HepG2 (cell line): ENCODE data around the gene CNOT6. TPM values are rescaled to one million over a fixed set of nuclear protein-coding genes. Genes with fewer than 3 reads are reported as not detected.

Source experiments
- ATAC-seq: fragments of 200-7000 bp; cut with Tn5 transposase; 3 replicates; pipeline ENCODE4 v1.9.1; 2020; ENCODE audit warnings: mild to moderate bottlenecking, moderate library complexity
- BruUV-seq: library from RNA; stranded (reverse); fragments of 400-500 nt; replicated peaks from 2 replicates; lab custom pipeline; 2021; lab: Mats Ljungman, UMichigan
- CTCF ChIA-PET: fragments of 300-600 bp; formaldehyde crosslinking; extraction: SDS; loops from one replicate; lab custom pipeline; 2021; ENCODE audit warnings: low total read pairs, inconsistent platforms, low intra/inter-chr PET ratio; lab: Yijun Ruan, JAX
- POLR2A ChIA-PET: fragments of 350-600 bp; sonication (Branson Sonifier 250); formaldehyde crosslinking; loops from one replicate; lab custom pipeline; 2020; ENCODE audit warnings: antibody characterized with exemption, inconsistent platforms; lab: Yijun Ruan, JAX
- DNase-seq: peaks from one replicate; pipeline ENCODE4 v3.0.0-alpha.2; 2015; ENCODE audit warnings: low spot score
- FAIRE-seq: peaks from 3 replicates; lab custom pipeline; 2011; peaks lifted over from hg19 to GRCh38; lab: Jason Lieb, UNC
- H2AFZ ChIP-seq: one replicate; pipeline ENCODE4 v1.6.1; 2011; ENCODE audit warnings: low read length, inconsistent platforms
- H3K27ac ChIP-seq: fragments of 300-600 bp; 3 replicates; pipeline ENCODE4 v1.8.0; 2011; ENCODE audit warnings: mixed run types, mild to moderate bottlenecking, mixed read lengths, low read length, inconsistent platforms; ENCODE audit not compliant: insufficient read depth; ENCODE audit errors: extremely low read length
- H3K27me3 ChIP-seq, 2 experiments: fragments of 200-600 bp in 1 of 2; 2 replicates in 1 of 2; 3 replicates in 1 of 2; pipeline versions ENCODE4 v1.6.0 to v1.8.0; 2011; ENCODE audit warnings: low read length in 2 of 2, mild to moderate bottlenecking in 2 of 2, moderate library complexity in 2 of 2, inconsistent platforms in 1 of 2; ENCODE audit not compliant: insufficient read depth in 2 of 2, control insufficient read depth in 1 of 2
- H3K36me3 ChIP-seq, 2 experiments: fragments of 200-600 bp in 1 of 2; replicated peaks in 1 of 2; 2 replicates in 1 of 2; 3 replicates in 1 of 2; pipeline versions ENCODE4 v1.5.1 to v1.8.0; 2011; ENCODE audit warnings: low read length in 2 of 2, inconsistent platforms in 1 of 2; ENCODE audit not compliant: insufficient read depth in 2 of 2, control insufficient read depth in 1 of 2
- H3K4me1 ChIP-seq: 2 replicates; pipeline ENCODE4 v1.5.1; 2012; ENCODE audit warnings: low read length, inconsistent platforms; ENCODE audit not compliant: insufficient read depth
- H3K4me2 ChIP-seq: 2 replicates; pipeline ENCODE4 v1.6.0; 2011; ENCODE audit warnings: low read depth, low read length, inconsistent platforms
- H3K4me3 ChIP-seq, 3 experiments: fragments of 200-600 bp in 1 of 3; sonication (generic), shearing (Covaris generic) in 1 of 3; replicated peaks in 1 of 3; 2 replicates each; pipeline ENCODE4 v1.5.1; 2011 to 2016; ENCODE audit warnings: low read length in 3 of 3, inconsistent platforms in 2 of 3, low read depth in 2 of 3, mild to moderate bottlenecking in 2 of 3, control low read depth in 1 of 3, mixed read lengths in 1 of 3; ENCODE audit not compliant: insufficient read depth in 1 of 3
- H3K79me2 ChIP-seq: one replicate; pipeline ENCODE4 v1.6.1; 2011; ENCODE audit warnings: low read length, inconsistent platforms; ENCODE audit not compliant: insufficient read depth
- H3K9ac ChIP-seq: 2 replicates; pipeline ENCODE4 v1.6.0; 2011; ENCODE audit warnings: mild to moderate bottlenecking, low read depth, low read length, inconsistent platforms; ENCODE audit not compliant: insufficient read depth
- H3K9me3 ChIP-seq: 2 replicates; pipeline ENCODE4 v1.5.1; 2012; ENCODE audit warnings: mild to moderate bottlenecking, low read length
- H4K20me1 ChIP-seq: 2 replicates; pipeline ENCODE4 v1.6.0; 2011; ENCODE audit warnings: inconsistent platforms, mild to moderate bottlenecking, low read length, moderate library complexity; ENCODE audit not compliant: insufficient read depth
- DMAP1 ChIP-seq: IDR thresholded peaks from 2 replicates; pipeline ENCODE4 v1.6.1; 2016
- NCOA5 ChIP-seq: sonication (generic); formaldehyde crosslinking; IDR thresholded peaks from 2 replicates; pipeline ENCODE4 v1.4.0; 2020; ENCODE audit warnings: missing genetic modification reagents
- RARA ChIP-seq: IDR thresholded peaks from 2 replicates; pipeline ENCODE4 v1.6.1; 2016; ENCODE audit warnings: missing genetic modification reagents, missing compliant biosample characterization
- SALL1 ChIP-seq: sonication (generic); formaldehyde crosslinking; IDR thresholded peaks from 2 replicates; pipeline ENCODE4 v1.8.0; 2022; ENCODE audit warnings: mild to moderate bottlenecking, missing genetic modification reagents
- THAP7 ChIP-seq: sonication (generic); formaldehyde crosslinking; IDR thresholded peaks from 2 replicates; pipeline ENCODE4 v1.8.1; 2023; ENCODE audit warnings: mild to moderate bottlenecking, missing genetic modification reagents
- TRIM24 ChIP-seq: sonication (generic); formaldehyde crosslinking; IDR thresholded peaks from 2 replicates; pipeline ENCODE4 v1.8.0; 2022; ENCODE audit warnings: mild to moderate bottlenecking, missing genetic modification reagents
- ZFP36 ChIP-seq: fragments of 150-350 bp; IDR thresholded peaks from 2 replicates; pipeline ENCODE4 v1.6.1; 2018; ENCODE audit warnings: borderline replicate concordance, low read length, low read depth; ENCODE audit not compliant: partially characterized antibody
- WGBS: methylation state at CpG from one replicate; pipeline ENCODE4 v1.1.6; 2017; ENCODE audit warnings: low lambda C conversion rate; 5-methylcytosine and 5-hydroxymethylcytosine counted together
- in situ Hi-C: cut with HindIII; loops from 2 replicates; pipeline ENCODE4 v1.10.0; 2017; ENCODE audit warnings: low pct_unique_long_range_greater_than_20kb; ENCODE audit not compliant: extremely low pct_ligation_motif_present
- intact Hi-C: fragments of 100-400 bp; cut with micrococcal nuclease; formaldehyde crosslinking; loops from one replicate; pipeline ENCODE4 v1.10.0; 2022; ENCODE audit not compliant: unreplicated experiment
- polyA plus RNA-seq, 8 experiments: library from polyadenylated mRNA; depleted of rRNA in 3 of 8; stranded (reverse) in 7 of 8; unstranded in 1 of 8; fragments of >200 nt; fragmentation: Illumina TruSeq in 4 of 8; extraction: Trizol in 4 of 8; gene quantifications; 2 replicates each; pipeline versions ENCODE4 v1.2.1 to v1.2.3, GENCODE V29; 2011 to 2016; ENCODE audit warnings: low read depth in 4 of 8, missing spikeins in 1 of 8, mixed read lengths in 1 of 8; ENCODE audit not compliant: insufficient read depth in 1 of 8
- total RNA-seq, 5 experiments: library from RNA; depleted of rRNA; stranded (reverse); fragments of >200 nt; fragmentation: Illumina TruSeq; extraction: Trizol; gene quantifications; 2 replicates each; pipeline ENCODE4 v1.2.3, GENCODE V29; 2016; ENCODE audit warnings: low read depth in 1 of 5

The CNOT6 gene
- total and polyA plus RNA-seq, 2 of the 13 experiments (the other 11 are each of a cell fraction or from before 2014, with no cell fraction given): 8.8 to 9.1 TPM

- Histone ChIP-seq H2AFZ (no peak overlapping the region), H3K27me3 (peaks cover 15 to 51% of the 10 kb centered on the region in 2 experiments; a peak in 4 of 5 replicates), H3K79me2 (no peaks in the 10 kb centered on the region), H4K20me1 (no peaks in the 10 kb centered on the region; the same call in 1 of the 2 replicates), H3K27ac (no peak overlapping the region), H3K4me2 (no peak overlapping the region), H3K4me1 (peaks cover 6% of the 10 kb centered on the region; the same call in 1 of the 2 replicates), H3K4me3 (no peak overlapping the region), H3K36me3 (no peaks in the 10 kb centered on the region), H3K9ac (no peak overlapping the region), H3K9me3 (no peaks in the 10 kb centered on the region)
- BruUV-seq: no TSS peak
- CTCF ChIA-PET: no interaction called here
- in situ Hi-C loops: no loop called here
- DNase-seq: no peak
- POLR2A ChIA-PET: no interaction called here
- intact Hi-C loops: no loop called here
- ATAC-seq: no peak
- TF ChIP-seq NCOA5 (CRISPR knock-in tag) (no peak), RARA (CRISPR knock-in tag) (no peak), DMAP1 (CRISPR knock-in tag) (no peak)
- 71% methylated on average over 5 of the region's 6 CpGs for WGBS
- no peak for FAIRE-seq
Observed at GRCh38 chr5:180599590-180599914, 105.4 kb downstream of the CNOT6 start.

GRCh38 chr5:180599981-180600553, 105.9 kb downstream of the CNOT6 start:
- Histone ChIP-seq H3K4me3 (no peak overlapping the region), H3K27me3 (peaks cover 14 to 57% of the 10 kb centered on the region in 2 experiments; a peak in 4 of 5 replicates), H2AFZ (no peak overlapping the region), H4K20me1 (no peaks in the 10 kb centered on the region; the same call in 1 of the 2 replicates), H3K4me1 (peaks cover 6% of the 10 kb centered on the region; the same call in 1 of the 2 replicates), H3K9me3 (no peaks in the 10 kb centered on the region), H3K36me3 (no peaks in the 10 kb centered on the region), H3K4me2 (no peak overlapping the region), H3K9ac (no peak overlapping the region), H3K27ac (no peak overlapping the region), H3K79me2 (no peaks in the 10 kb centered on the region)
- ATAC-seq: no peak; the same call in 2 of the 3 replicates
- intact Hi-C loops (no loop called here), in situ Hi-C loops (no loop called here)
- 13% methylated on average over 13 of the region's 16 CpGs for WGBS
- no peak for DNase-seq
- CTCF ChIA-PET: no interaction called here
- BruUV-seq: no TSS peak
- FAIRE-seq: no peak
- POLR2A ChIA-PET: no interaction called here
- TF ChIP-seq ZFP36: no peak
- no peak for TF ChIP-seq TRIM24 (CRISPR knock-in tag)
- TF ChIP-seq THAP7 (CRISPR knock-in tag): no peak
- TF ChIP-seq SALL1 (CRISPR knock-in tag): no peak
